Epidermal melanocyte (primary cell): ENCODE data around the gene FXR2.
A peak's percentile ranks its signal among the peaks of the same experiment; 100 is the strongest.
"Not testable (repeated sequence)": the region's sequence is repeated elsewhere in the genome, so short reads cannot be mapped to it uniquely, and the experiment has no call there.

Source experiments
- DNase-seq: peaks from one replicate; pipeline ENCODE4 v3.0.0; 2011; ENCODE audit warnings: low spot score; ENCODE audit not compliant: insufficient read length

The FXR2 gene

GRCh38 chr17:7614425-7615264 lies at the start of gene FXR2:
Gene FXR2 (minus strand): TSS chr17:7614897. CDS start chr17:7614532, 365 bp downstream.
- DNase-seq: peak; percentile 99

- DNase-seq: peak; percentile 45
Observed at GRCh38 chr17:7656958-7657609, 42.4 kb upstream of the FXR2 start.

GRCh38 chr17:7655541-7655840 lies 40.8 kb upstream of the FXR2 start:
- no peak for DNase-seq

GRCh38 chr17:7654832-7655540 lies 40.3 kb upstream of the FXR2 start:
- DNase-seq: peak; percentile 16

- no peak for DNase-seq
Observed at GRCh38 chr17:7652388-7653356, 38.0 kb upstream of the FXR2 start.

- DNase-seq: peak; percentile 12
Observed at GRCh38 chr17:7651665-7652387, 37.1 kb upstream of the FXR2 start.

- DNase-seq: no peak
Observed at GRCh38 chr17:7651097-7651664, 36.5 kb upstream of the FXR2 start.

GRCh38 chr17:7650509-7651096 lies 35.9 kb upstream of the FXR2 start, which contains the start of gene ATP1B2:
Gene ATP1B2 (plus strand): TSS chr17:7650926. CDS start chr17:7651519, 593 bp downstream.
- DNase-seq: peak; percentile 69

- no peak for DNase-seq
Observed at GRCh38 chr17:7647018-7647417, 32.3 kb upstream of the FXR2 start.

- no peak for DNase-seq
Observed at GRCh38 chr17:7646457-7646856, 31.8 kb upstream of the FXR2 start.

GRCh38 chr17:7644775-7645174 lies 30.1 kb upstream of the FXR2 start:
- no peak for DNase-seq

- not testable (repeated sequence) for DNase-seq
Observed at GRCh38 chr17:7641635-7642034, 26.9 kb upstream of the FXR2 start.

- no peak for DNase-seq
Observed at GRCh38 chr17:7640783-7641182, 26.1 kb upstream of the FXR2 start.

- DNase-seq: no peak
Observed at GRCh38 chr17:7636163-7636562, 21.5 kb upstream of the FXR2 start.

- DNase-seq: peak; percentile 82
Observed at GRCh38 chr17:7634384-7634783, 19.7 kb upstream of the FXR2 start.

GRCh38 chr17:7633093-7633492 lies 18.4 kb upstream of the FXR2 start:
- DNase-seq: no peak

GRCh38 chr17:7632492-7632894 lies 17.8 kb upstream of the FXR2 start:
- peak; percentile 73 for DNase-seq

GRCh38 chr17:7631398-7632380 lies 17.0 kb upstream of the FXR2 start:
- no peak for DNase-seq
